Right lobe of liver (tissue), 4 donors: Measurements from ENCODE around the gene MX2.

ENCODE experiments used
- CTCF ChIP-seq, 4 donors: fragments of 200-600 bp in 3 of 4; fragments of 450-650 bp in 1 of 4; IDR thresholded peaks; one replicate each; pipeline versions ENCODE4 v1.5.1 to v1.8.0; 2016 to 2022; ENCODE audit warnings: antibody characterized with exemption in 4 of 4, mild to moderate bottlenecking in 2 of 4
- POLR2A ChIP-seq: fragments of 450-650 bp; IDR thresholded peaks from one replicate; pipeline ENCODE4 v1.6.1; 2017; ENCODE audit warnings: antibody characterized with exemption, mild to moderate bottlenecking
- donor health status: DM: no; HTN: no; CAD: no.
- donor health status: DM: no; HTN: no; CAD: no.
- donor health status: DM: no; HTN: yes; CAD: no.

DNA sequence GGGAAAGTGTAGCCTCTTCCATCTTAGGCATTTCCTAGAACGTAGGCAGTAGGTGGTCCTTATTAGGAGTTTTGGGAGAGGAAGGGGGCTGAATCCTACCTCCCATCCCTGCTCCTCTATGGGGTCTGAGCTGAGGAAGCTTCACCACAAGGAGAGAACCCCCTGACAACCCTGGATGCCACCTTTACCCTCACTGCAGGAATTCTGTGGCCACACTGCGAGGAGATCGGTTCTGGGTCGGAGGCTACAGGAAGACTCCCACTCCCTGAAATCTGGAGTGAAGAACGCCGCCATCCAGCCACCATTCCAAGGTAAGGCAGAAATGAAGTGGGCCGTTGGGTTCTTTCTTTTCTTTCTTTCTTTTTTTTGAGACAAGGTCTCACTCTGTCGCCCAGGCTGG, 65.7 kb downstream of the MX2 start:
- TF ChIP-seq CTCF (IDR thresholded peaks at IDR 0.05), result no peak
- no peak for TF ChIP-seq POLR2A
